TTC549 (cell line): ENCODE measurements around the gene RALB.

Source experiments
- FAIRE-seq: peaks from 2 replicates; lab custom pipeline; 2012; peaks lifted over from hg19 to GRCh38; lab: Jason Lieb, UNC

The RALB gene, protein sequence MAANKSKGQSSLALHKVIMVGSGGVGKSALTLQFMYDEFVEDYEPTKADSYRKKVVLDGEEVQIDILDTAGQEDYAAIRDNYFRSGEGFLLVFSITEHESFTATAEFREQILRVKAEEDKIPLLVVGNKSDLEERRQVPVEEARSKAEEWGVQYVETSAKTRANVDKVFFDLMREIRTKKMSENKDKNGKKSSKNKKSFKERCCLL

DNA sequence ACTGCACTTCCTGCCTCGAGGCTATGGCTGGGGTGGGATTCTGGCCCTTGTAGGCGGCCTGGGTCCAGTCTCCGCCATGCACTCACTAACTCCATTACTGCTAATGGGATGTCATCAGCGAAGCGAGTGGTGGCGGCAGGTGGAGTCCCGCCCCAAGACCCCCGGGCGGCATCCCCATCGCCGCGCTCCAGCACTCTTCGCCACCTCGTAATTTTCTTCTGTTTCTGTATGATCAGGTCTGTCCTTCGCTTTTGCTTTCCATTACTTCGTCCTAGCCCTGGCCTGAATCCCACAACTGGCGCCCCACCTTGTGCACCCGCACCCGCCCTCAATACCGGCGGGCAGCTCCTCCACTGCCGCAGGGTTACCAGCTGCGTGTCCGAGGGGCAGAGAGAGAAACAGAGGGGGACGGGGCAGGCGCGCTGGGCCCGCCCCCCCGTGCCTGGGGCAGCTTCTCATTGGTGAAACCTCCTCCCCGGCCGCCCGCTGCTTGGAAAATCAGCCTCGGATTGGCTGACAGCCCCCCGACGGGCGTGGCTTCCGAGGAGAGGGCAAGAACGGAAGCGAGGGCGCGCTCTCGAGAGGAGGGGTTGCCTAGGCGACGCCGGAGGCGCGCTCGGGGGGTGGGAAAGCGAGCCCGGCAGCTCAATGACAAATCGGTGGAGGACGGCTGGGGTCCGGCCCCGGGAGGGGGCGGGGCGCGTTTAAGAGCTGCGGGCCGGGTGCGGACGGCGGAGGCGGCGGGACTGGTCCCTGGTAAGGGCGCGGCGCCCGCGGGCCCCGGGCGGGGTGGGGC, at the start of gene RALB:
TSS of gene RALB (plus strand) at position 628 of the 796 bp plus-strand sequence. CDS start 25,813 bp downstream, outside the sequence.
- FAIRE-seq = peak; percentile 90

DNA sequence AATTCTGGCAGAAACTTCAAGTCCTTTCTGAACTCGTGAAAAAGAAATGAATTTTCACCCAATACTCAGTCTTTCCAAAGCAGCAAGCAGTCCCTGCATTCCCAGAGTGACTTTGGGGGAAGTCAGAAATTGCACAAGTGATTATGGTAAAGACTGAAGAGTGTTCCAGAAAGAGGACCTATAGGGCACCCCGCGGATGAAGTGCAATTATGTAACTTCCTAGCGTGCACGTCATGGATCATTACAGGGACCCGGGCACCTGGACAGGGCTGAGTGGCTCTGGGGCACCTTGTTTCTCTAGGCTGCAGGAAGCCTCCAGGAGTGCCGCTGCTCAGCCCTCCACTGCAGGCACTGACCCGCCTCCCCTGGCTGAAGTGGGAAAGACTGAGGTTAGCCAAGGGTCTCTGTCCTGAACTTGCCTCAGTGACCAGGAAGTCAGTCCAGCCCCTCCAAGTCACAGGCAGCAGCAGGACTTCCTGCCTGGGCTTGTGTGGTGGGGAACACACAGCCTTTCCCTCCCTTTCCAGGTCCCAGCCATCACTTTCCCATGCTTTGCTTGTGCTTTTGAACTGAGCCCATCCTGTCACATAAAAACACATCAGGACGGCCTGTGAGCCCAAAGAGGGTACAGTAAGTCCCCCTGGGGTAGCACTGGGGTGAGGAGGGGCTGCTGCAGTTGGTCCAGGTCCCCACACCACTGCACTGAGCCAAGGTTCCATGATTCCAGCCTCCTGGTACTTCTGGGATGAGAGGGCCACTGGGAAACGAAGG, 49.2 kb upstream of the RALB start:
- no peak for FAIRE-seq

DNA sequence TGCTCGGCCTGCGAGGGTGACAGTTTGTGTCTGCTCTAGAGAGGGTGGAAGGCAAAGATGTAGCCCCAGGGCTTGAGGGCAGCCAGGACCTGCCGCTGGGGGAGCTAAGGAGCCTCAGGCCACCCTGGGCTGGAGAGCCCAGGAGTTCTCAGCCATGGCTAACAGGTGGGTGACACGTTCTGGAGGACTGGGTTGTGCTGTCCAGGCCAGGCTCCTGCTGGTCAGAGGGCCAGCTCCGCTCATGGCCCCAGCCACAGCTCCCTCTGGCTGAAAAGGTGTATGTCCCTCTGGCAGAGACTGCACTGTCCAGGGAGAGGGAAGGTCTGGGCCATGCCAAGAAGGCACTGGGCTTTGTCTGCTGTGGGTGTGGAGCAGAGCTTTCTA, 48.6 kb upstream of the RALB start:
- FAIRE-seq = no peak

DNA sequence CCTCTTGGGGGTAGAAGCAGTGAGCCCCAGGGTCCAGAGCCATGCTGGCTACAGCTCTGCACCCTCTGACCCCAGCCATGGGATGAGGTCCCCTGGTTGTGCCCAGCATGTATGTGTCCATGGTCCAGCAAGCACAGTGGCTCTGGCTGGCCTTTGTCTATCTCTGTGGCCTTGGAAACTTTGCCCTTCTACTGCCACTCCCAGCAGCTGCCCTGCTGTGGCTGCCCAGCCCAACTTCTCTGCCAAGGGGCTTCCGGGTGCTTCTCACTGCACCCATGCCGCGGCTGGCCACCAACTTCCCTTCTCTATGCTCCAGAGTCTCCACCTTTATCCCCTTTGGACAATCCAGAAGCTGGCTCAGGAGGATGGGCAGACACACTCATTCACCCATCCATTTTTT, 48.2 kb upstream of the RALB start:
- no peak for FAIRE-seq

DNA sequence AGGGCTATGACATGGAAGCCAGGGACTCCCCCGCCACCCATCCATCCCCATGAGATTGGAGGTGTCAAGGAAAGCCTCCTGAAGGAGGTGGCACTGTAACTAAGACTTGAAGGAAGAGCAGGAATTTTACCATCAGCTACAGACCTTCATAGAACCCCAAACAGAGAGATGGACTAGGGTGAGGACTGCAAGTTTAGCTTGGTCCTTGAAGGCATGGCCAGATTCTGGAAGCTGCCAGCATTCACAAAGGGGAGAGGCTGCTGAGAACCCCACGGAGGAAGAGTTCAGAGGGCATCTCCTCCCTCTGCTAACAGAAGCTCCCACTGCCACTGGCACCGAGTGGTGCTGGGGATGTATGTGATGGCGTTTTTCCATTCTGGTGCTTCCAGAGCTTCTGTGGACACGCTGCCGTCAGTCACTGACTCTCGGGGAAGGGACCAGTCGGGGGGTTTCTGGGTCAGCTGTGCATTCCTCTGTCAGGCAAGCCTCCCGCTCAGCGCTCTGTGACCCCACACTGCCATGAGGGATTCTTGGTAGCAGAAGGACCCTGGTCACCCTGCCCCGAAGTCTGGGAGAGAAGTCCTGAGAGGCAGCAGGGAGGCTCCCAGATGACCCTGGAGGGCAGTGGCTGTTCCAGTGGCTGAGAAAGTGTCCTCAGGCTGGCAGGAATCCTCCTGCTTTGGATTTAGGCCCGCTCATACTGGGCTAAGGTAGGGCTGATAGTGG, 47.5 kb upstream of the RALB start:
- FAIRE-seq = no peak

DNA sequence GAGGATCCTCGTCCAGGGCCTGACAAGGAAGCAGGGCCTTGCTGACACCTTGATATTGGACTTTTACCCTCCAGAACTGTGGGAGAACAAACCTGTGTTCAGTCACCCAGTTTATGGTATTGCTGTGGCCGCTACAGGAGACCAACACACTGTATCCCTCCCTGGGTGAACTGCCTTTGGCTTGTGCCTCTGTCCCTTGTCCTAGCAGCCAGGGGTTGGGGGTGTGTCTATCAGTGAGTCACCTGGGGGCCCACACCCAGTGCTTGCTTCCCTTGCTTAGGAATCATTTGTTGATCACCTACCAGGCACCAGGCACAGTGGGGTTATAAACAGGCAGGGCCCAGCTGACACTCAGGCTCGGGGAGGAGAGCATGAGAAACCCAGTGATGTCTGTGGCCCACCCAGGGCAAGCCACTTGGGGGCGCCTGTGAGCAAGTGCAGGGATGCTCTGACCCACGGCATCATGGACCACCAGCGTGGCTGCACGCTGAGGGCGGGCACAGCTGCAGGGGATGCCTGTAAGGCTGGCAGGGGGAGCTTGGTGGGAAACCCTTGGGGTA, 46.5 kb upstream of the RALB start:
- no peak for FAIRE-seq

DNA sequence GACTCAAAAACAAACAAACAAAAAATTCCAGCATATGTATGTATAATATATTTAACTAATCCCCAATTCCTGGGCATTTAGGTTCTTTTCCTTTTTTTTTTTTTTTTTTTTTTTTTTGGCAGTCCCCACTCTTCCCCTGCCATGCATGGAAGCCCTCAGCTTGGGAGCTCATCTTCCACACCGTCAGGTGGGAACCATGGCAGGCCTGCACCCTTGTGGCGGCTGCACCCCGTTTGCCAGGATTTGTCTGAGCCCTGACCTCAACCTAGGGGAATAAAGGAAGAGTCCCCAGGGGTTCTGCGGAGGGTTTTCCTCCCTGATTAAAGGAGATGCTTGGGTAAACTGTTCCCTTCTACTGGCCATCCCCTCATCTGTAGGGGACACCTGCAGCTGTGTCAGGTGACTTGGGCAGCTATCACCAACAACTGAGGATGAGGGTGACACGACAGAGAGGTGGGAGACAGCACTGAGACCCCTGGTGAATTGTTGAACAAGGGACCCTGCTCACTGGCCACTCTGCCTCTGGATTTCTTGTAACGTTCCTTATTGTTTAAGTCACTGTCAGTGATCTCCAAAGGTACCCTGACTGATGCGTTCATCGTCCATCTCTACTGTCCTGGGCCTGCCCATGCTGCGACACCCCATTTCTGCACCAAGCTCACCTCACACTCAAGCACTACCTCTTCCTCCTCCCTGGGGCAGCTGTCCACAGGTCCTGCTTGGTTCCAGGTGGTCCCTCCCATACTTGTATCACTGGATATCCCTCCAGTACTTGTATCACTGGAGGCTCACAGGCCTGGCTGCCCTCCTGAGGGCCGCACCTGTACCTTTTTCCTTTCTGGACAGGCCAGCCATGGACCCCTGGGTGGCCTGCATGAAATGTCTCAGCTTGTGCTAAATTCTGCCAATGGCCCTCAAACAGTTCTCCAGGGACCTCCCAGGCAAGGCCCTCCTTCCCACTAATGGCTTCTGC, 44.0 kb upstream of the RALB start:
- FAIRE-seq = no peak

DNA sequence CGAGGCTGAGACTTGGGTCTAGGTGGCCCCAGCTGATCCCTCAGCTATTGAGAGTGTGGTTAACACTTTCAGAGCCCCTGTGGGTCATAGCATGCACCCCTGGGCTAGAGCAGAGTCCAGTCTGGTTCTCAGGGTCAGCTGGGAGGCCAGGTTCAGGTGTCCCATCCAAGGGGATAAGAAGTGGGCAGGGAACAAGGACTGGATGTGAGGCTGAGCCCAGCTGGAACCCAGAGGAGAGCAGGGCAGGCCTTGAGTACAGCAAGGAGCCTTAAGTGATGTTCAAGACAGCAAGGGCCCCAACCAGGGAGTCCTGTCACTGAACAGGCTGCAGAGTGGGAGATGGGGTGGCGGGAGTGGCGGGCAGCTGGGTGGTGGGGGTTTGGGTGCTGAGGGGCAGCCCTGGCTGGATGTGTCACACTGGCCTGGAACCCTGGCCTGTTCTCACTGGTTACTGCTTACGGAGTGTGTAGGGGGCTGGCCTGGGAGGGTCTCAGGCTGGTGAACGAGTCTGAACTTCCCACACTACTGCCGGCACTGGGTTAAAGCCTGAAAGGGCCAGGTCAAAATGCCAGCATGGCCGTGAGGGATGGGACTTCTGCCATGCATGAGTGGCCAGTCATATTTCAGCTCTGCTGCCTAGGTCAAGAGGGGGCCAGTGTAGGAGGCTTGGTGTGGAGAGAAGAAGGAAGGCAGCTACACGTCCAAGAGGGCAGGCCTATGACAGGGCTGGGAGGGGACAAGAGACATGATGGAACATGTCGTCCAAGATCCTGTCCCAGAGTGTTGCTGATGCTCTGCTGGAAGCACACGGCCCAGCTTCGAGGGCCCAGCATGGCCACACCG, 43.0 kb upstream of the RALB start:
- no peak for FAIRE-seq

DNA sequence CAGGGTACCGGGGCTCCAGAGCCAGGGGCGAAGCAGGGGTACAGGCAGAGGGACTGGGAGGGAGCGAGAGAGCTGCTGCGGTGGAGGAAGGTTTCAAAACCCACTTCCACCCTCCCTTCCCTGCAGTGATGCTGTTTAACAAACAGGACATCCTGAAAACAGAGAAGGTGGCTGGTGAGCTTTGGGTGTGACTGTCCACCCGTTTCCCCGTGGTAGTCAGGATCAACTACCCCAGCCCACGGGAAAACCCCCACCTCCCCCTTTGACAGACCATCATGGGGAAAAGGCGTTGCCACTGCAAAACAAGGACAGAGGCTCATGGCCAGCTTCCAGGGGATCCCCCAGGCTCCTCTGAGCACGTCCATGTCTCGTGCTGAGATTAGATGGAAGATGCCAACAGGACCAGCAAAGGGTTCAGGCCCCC, 42.4 kb upstream of the RALB start:
- FAIRE-seq = no peak

DNA sequence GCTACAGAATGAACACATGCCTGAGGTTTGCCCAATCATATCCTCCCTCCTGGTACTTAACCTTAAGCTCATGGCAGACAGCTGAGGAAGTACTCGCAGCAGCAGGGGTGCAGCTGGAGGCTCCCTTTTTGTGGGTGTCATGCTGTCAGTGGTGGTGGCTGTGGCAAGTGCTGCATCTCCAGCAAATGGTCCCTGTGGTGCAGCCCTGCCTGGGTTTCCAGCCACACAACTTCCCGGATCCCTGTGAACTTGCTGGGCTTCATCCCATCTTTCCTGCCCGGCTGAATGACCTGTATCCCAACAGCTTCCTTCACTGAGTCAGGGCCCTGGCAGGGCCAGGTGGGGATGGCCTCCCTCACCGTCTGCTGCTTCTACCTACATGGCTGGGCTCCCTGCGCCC, 34.5 kb upstream of the RALB start:
- no peak for FAIRE-seq

DNA sequence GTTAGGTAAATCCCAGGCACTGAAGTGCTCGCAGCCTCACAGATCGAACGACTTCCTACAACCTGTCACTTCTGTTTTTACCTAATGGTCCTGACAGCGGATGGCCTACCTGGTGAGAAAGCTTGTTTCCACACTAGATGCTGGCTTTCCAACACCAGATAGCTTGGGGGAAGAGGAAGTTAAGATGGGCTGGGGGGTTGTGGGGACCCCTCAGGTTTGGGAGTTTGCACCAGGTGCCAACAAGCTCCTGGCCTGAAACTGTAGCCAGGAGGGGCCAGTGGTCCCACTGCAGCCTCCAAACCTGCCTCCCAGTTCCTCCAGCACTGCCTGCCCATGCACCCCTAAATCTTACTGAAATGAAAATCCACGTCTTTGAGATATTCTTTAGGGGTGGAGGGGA, 33.4 kb upstream of the RALB start:
- no peak for FAIRE-seq

DNA sequence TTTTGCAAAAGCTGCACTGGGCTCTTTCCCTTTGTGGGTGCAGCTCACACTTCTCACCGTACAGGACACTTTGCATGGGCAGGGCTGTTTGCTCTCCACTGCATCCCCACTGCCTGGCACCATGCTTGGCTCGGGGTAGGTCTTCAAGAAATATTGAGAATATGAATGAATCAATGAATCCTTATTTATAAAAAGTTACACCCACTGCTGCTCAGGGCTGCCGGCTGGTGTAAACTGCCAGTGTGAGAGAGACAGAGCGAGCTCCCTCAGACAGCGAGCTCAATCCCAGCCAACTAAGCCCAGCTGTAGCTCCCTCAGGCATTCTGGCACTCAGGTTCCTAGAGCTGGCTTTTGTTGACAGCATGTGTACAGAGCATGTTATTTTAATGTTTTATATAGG, 32.9 kb upstream of the RALB start:
- no peak for FAIRE-seq

DNA sequence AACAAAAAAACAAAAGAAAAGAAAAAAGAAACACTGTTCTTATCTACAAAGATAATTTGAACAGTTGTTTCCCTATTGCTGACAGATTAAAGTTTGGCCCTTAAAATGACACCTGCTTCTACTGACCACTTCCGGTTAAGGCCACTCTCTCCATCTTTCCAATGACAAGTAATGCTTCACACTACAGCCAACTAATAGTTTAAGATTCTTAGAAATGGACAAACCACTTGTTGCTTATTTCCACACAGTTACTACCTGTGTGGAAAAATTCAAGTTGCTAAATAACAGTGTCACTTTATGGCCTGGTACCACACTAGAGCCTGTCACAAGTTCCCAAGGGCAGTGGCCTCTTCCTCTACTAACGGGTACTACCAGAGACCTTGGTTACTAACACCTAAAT, 31.9 kb upstream of the RALB start:
- no peak for FAIRE-seq

DNA sequence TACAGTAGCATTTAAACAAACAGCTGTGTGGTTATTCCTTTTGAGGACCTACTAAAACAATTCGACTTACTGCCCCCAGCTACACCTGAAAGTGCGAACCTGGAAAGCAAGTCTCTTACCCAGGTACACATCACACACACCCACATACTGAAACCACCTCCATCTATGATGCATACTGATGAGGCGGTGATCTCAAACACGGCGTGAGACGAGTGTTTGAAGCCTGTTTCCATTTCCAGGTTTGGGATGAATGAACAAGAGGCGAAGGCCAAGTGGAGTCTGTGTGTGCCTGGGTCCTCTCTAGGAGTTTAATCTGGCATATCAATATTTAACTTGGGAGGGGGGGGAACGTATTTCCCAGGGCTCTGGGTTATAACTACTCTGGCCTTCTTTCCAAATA, 31.0 kb upstream of the RALB start:
- no peak for FAIRE-seq

DNA sequence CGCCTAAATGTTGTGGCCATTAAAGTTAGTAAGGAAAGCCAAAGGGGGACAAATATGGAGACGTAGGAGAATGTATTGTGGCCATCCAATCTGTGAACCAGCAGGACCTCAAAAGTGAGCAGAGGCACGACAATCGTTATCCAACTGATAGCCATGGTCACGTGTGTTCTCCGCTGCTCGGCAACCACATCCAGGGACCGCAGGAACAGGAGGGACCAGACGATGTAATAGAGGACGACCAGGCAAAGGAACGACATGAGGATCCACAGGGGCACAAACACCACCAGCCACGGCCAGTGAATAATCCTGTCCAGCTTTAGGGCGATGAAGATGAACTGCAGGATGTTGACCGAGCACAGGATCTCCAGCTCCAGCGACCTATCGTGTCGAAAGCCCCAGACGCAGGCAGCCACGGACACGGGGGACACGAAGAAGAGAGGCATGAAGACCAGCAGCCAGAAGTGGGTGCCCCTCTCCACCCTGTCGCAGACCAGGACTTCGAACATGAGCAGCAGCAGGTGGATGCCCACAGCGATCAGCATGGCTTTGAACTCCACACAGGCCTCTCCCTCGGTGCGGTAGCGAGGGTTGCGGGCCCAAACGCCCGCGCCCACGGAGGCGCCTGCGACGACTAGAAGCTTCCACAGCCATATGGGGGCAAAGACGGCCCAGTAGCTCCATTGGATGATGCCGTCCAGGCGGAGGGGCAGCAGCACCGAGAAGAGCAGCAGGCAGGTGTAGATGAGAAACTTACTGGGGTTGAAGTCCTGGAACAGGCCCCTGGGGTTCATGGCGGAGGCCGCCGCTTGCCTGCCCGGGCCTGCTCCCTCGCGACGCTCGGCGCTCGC, 30.2 kb upstream of the RALB start:
- no peak for FAIRE-seq

DNA sequence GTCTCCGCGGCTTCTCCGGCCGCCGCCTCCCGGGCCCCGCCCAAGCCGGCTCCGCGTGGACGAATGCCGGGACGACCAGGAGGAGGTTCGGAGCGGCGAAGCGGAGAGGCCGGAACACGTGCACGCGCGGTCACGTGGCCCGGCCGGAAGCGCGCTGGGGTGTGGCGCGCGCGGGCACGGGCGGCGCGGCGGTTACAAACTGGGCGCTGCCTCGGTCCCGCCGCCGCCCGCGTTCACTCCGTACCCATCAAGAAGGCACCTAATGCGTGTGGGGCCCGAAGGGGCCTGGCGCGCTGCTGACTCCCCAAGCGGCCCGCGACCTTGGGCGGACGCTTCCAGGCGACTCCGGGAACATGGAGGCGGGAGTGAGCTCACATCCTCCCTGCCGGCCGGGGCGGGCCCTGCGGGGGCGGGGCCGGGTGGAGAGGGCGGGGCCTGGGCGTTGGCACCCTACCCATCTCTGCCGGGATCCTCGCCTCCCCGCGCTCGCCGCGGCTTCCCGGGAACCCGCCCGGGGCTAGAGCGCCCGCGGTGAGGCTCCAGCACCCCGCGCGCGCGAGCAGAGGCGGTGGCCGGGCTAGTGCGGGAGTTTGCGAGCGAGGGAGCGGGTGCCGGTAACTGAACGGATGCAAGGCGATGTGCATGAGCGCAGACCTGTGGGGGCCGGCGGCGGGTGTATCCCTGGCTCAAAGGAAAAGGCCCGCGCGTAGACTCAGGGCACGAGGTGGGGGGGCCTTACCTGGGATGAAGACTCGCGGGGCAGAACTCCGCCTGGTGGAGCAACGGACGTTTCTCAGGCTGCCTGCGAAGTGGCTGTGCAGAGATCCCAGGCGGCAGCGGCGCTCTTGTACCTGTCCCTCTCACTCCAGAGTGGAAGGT, 29.4 kb upstream of the RALB start, which contains the start of gene TMEM185B:
TSS of gene TMEM185B (minus strand) at position 367 of the 879 bp plus-strand sequence. CDS start 424 bp downstream, outside the sequence.
- FAIRE-seq = no peak

DNA sequence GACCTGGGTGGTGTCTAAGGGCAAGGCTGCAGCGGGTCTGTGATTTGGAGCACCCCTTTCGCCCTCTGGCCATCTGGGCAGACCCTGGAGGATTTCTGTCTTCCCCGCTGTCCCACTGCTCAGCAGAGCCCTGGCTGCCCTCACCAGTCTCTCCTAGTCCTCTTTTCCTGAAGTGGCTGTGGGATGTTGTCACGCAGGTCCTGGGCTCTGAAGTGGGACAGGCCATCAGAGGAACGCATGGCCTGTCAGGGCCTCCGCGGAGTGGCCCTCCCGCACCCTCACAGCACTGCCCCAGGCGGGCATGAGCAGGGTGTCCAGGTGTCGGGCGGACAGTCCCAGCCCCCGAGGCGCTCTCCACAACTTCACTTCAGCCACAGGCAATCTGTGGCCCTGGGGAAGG, 28.4 kb upstream of the RALB start:
- FAIRE-seq = no peak
